H9 (cell line): ENCODE measurements around the gene LARP6. TPM values are rescaled to one million over a fixed set of nuclear protein-coding genes. Genes with fewer than 3 reads are reported as not detected.

ENCODE experiments used
- DNase-seq: peaks from one replicate; pipeline ENCODE4 v3.0.0-alpha.2; 2017
- H2AFZ ChIP-seq: one replicate; pipeline ENCODE4 v1.6.1; 2013; ENCODE audit warnings: mild to moderate bottlenecking, low read length, control low read depth, moderate library complexity
- H2AK5ac ChIP-seq: 2 replicates; pipeline ENCODE4 v1.6.1; 2013; ENCODE audit warnings: low read length, control low read depth, mixed read lengths; ENCODE audit not compliant: insufficient read length
- H2BK120ac ChIP-seq: one replicate; pipeline ENCODE4 v1.6.1; 2013; ENCODE audit warnings: low read depth, mild to moderate bottlenecking, low read length, control low read depth, inconsistent platforms; ENCODE audit not compliant: poor library complexity, severe bottlenecking
- H2BK12ac ChIP-seq: 2 replicates; pipeline ENCODE4 v1.6.1; 2013; ENCODE audit warnings: low read length, control low read depth, mixed read lengths, low read depth; ENCODE audit not compliant: insufficient read length
- H2BK15ac ChIP-seq: 2 replicates; pipeline ENCODE4 v1.6.1; 2013; ENCODE audit warnings: low read depth, low read length, control low read depth
- H2BK20ac ChIP-seq: one replicate; pipeline ENCODE4 v1.6.1; 2013; ENCODE audit warnings: low read depth, mild to moderate bottlenecking, low read length, control low read depth, inconsistent platforms; ENCODE audit not compliant: poor library complexity, severe bottlenecking
- H2BK5ac ChIP-seq: 2 replicates; pipeline ENCODE4 v1.6.1; 2013; ENCODE audit warnings: low read length, control low read depth, mixed read lengths; ENCODE audit not compliant: insufficient read length
- H3K14ac ChIP-seq: 2 replicates; pipeline ENCODE4 v1.6.1; 2013; ENCODE audit warnings: low read length, control low read depth; ENCODE audit not compliant: insufficient read depth
- H3K18ac ChIP-seq: 2 replicates; pipeline ENCODE4 v1.6.1; 2013; ENCODE audit warnings: low read depth, mild to moderate bottlenecking, mixed read lengths, low read length, control low read depth; ENCODE audit not compliant: insufficient read length
- H3K23ac ChIP-seq: 2 replicates; pipeline ENCODE4 v1.6.1; 2013; ENCODE audit warnings: low read length, control low read depth, mixed read lengths, low read depth; ENCODE audit not compliant: insufficient read length
- H3K23me2 ChIP-seq: 2 replicates; pipeline ENCODE4 v1.6.1; 2013; ENCODE audit warnings: low read depth, mild to moderate bottlenecking, mixed read lengths, low read length, control low read depth; ENCODE audit not compliant: insufficient read length, poor library complexity, severe bottlenecking
- H3K27ac ChIP-seq: 2 replicates; pipeline ENCODE4 v1.5.1; 2013; ENCODE audit warnings: low read length, control low read depth, mixed read lengths, low read depth; ENCODE audit not compliant: insufficient read length
- H3K27me3 ChIP-seq: 2 replicates; pipeline ENCODE4 v1.6.1; 2013; ENCODE audit warnings: low read length, control low read depth, inconsistent platforms; ENCODE audit not compliant: insufficient read depth
- H3K4ac ChIP-seq: 2 replicates; pipeline ENCODE4 v1.6.1; 2013; ENCODE audit warnings: low read depth, mild to moderate bottlenecking, control low read depth, inconsistent platforms, low read length, moderate library complexity
- H3K4me1 ChIP-seq: 2 replicates; pipeline ENCODE4 v1.6.1; 2013; ENCODE audit warnings: low read length, control low read depth, inconsistent platforms; ENCODE audit not compliant: insufficient read depth
- H3K4me2 ChIP-seq: 2 replicates; pipeline ENCODE4 v1.6.1; 2013; ENCODE audit warnings: low read length, control low read depth, mixed read lengths; ENCODE audit not compliant: insufficient read length, insufficient read depth
- H3K56ac ChIP-seq: 2 replicates; pipeline ENCODE4 v1.6.1; 2013; ENCODE audit warnings: low read depth, mild to moderate bottlenecking, mixed read lengths, low read length, control low read depth; ENCODE audit not compliant: insufficient read length
- H3K79me1 ChIP-seq: 2 replicates; pipeline ENCODE4 v1.6.1; 2013; ENCODE audit warnings: low read depth, mild to moderate bottlenecking, moderate library complexity, low read length, control low read depth, inconsistent platforms; ENCODE audit not compliant: insufficient read depth, poor library complexity, severe bottlenecking
- H3K79me2 ChIP-seq: 2 replicates; pipeline ENCODE4 v1.6.1; 2013; ENCODE audit warnings: low read length, control low read depth, inconsistent platforms; ENCODE audit not compliant: insufficient read depth
- H3K9ac ChIP-seq: 2 replicates; pipeline ENCODE4 v1.6.1; 2013; ENCODE audit warnings: low read length, control low read depth, mixed read lengths; ENCODE audit not compliant: insufficient read length; ENCODE audit errors: extremely low read depth
- H3K9me3 ChIP-seq: one replicate; pipeline ENCODE4 v1.6.1; 2013; ENCODE audit warnings: low read depth, low read length, inconsistent platforms; ENCODE audit not compliant: control insufficient read depth
- H3T11ph ChIP-seq: one replicate; pipeline ENCODE4 v1.6.1; 2013; ENCODE audit warnings: mild to moderate bottlenecking, low read length, control low read depth, inconsistent platforms
- H4K20me1 ChIP-seq: one replicate; pipeline ENCODE4 v1.6.1; 2013; ENCODE audit not compliant: control insufficient read depth, insufficient read length, insufficient read depth
- H4K5ac ChIP-seq: 2 replicates; pipeline ENCODE4 v1.6.1; 2013; ENCODE audit warnings: low read depth, mild to moderate bottlenecking, mixed read lengths, low read length, control low read depth; ENCODE audit not compliant: insufficient read length
- H4K8ac ChIP-seq: replicated peaks from 2 replicates; pipeline ENCODE4 v1.6.1; 2013; ENCODE audit warnings: low read length, control low read depth, mixed read lengths, low read depth; ENCODE audit not compliant: insufficient read length
- H4K91ac ChIP-seq: 2 replicates; pipeline ENCODE4 v1.6.1; 2013; ENCODE audit warnings: low read depth, mild to moderate bottlenecking, moderate library complexity, mixed read lengths, low read length, control low read depth; ENCODE audit not compliant: insufficient read length
- H3K27ac Mint-ChIP-seq, 3 experiments: 2 replicates in 2 of 3; 3 replicates in 1 of 3; pipeline ENCODE4 v1.8.0; 2020 to 2021; ENCODE audit warnings: mixed read lengths in 3 of 3, mild to moderate bottlenecking in 1 of 3, moderate library complexity in 1 of 3
- H3K27me3 Mint-ChIP-seq: 2 replicates; pipeline ENCODE4 v1.8.0; 2021; ENCODE audit warnings: low read depth, mild to moderate bottlenecking, moderate library complexity, mixed read lengths
- H3K36me3 Mint-ChIP-seq, 3 experiments: 2 replicates in 2 of 3; 3 replicates in 1 of 3; pipeline ENCODE4 v1.8.0; 2020 to 2021; ENCODE audit warnings: low read depth in 3 of 3, mixed read lengths in 3 of 3; ENCODE audit not compliant: insufficient read depth in 1 of 3
- H3K4me1 Mint-ChIP-seq, 2 experiments: 2 replicates each; pipeline ENCODE4 v1.8.0; 2020; ENCODE audit warnings: mixed read lengths in 2 of 2
- H3K4me3 Mint-ChIP-seq, 2 experiments: 2 replicates in 1 of 2; 3 replicates in 1 of 2; pipeline ENCODE4 v1.8.0; 2020 to 2021; ENCODE audit warnings: mild to moderate bottlenecking in 2 of 2, mixed read lengths in 2 of 2, moderate library complexity in 1 of 2
- H3K9me3 Mint-ChIP-seq, 2 experiments: 2 replicates in 1 of 2; 3 replicates in 1 of 2; pipeline ENCODE4 v1.8.0; 2020; ENCODE audit warnings: mild to moderate bottlenecking in 2 of 2, mixed read lengths in 2 of 2, moderate library complexity in 1 of 2
- WGBS: extraction: QIAGEN DNeasy Blood & Tissue Kit; methylation state at CpG from one replicate; pipeline ENCODE4 v1.1.7; 2013; ENCODE audit warnings: missing lambda C conversion rate, low lambda C conversion rate, mixed read lengths; ENCODE audit not compliant: insufficient read length; ENCODE audit errors: extremely low coverage; 5-methylcytosine and 5-hydroxymethylcytosine counted together
- total RNA-seq: library from RNA; stranded (reverse); gene quantifications from 2 replicates; pipeline ENCODE4 v1.2.1, GENCODE V29; 2021
- TF ChIP-seq, protein P1 (sequence below): fragments of 200-600 bp; sonication (generic); conservative IDR thresholded peaks from 3 replicates; pipeline ENCODE4 v1.8.0; 2021; ENCODE audit warnings: antibody characterized with exemption, mild to moderate bottlenecking

The LARP6 gene
- total RNA-seq, 1 experiment from 2014 or later = 18.9 TPM

DNA sequence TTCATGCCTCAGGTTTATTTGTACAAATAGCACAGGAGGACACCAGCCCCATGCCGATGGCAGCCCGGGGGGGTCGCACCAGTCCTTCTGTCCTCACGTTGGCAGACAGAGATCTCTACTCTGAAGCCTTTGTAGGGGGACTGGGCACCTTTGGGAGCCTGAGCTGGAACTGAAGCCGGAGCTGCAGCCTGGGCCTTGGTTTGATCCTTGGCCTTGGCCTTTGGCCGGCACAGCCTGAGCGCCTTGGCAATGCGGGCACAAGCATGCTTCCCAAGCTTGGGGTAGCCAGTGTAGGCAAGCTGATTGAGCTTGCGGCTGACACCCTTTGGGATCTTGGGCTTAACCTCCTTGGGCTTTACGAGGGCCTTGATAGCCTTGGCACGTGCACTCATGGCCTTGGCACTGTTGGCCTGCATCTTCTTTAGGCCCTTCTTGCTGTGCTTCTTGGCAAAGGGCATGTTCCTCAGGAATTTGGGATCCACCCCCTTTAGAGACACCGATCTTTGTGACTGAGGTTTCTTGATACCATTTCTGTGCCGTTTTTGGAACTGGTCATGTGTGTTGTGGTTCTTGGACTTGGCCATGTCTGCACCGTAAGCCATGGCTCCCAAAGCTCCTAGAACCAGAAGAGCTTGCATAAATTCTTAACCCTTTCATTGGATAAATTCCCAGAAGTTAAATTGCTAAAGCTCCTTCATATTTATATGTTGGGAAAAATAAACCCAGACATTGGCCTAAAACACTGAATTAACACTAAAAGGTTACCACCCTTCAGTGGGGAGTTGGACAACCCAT is 57.2 kb downstream of the LARP6 start:
- no peak overlapping the region for H2BK20ac ChIP-seq
- H3K4ac ChIP-seq = no peak overlapping the region
- H4K20me1 ChIP-seq = no peaks in the 10 kb centered on the region
- H3K79me1 ChIP-seq = no peaks in the 10 kb centered on the region
- H3K14ac ChIP-seq = no peak overlapping the region
- H3K9ac ChIP-seq = no peak overlapping the region
- no peak overlapping the region for H3T11ph ChIP-seq
- no peak overlapping the region for H2BK15ac ChIP-seq
- H3K27ac Mint-ChIP-seq = no peak overlapping the region
- H3K4me1 ChIP-seq = no peaks in the 10 kb centered on the region
- H3K36me3 Mint-ChIP-seq = no peaks in the 10 kb centered on the region
- no peak overlapping the region for H2AK5ac ChIP-seq
- no peaks in the 10 kb centered on the region for H3K9me3 ChIP-seq
- H3K9me3 Mint-ChIP-seq = no peaks in the 10 kb centered on the region
- peaks cover 3% of the 10 kb centered on the region; the same call in 1 of the 2 replicates for H3K27me3 Mint-ChIP-seq
- no peak overlapping the region for H3K4me2 ChIP-seq
- TF ChIP-seq, protein P1, sequence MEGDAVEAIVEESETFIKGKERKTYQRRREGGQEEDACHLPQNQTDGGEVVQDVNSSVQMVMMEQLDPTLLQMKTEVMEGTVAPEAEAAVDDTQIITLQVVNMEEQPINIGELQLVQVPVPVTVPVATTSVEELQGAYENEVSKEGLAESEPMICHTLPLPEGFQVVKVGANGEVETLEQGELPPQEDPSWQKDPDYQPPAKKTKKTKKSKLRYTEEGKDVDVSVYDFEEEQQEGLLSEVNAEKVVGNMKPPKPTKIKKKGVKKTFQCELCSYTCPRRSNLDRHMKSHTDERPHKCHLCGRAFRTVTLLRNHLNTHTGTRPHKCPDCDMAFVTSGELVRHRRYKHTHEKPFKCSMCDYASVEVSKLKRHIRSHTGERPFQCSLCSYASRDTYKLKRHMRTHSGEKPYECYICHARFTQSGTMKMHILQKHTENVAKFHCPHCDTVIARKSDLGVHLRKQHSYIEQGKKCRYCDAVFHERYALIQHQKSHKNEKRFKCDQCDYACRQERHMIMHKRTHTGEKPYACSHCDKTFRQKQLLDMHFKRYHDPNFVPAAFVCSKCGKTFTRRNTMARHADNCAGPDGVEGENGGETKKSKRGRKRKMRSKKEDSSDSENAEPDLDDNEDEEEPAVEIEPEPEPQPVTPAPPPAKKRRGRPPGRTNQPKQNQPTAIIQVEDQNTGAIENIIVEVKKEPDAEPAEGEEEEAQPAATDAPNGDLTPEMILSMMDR = no peak
- no peak overlapping the region for H2BK120ac ChIP-seq
- no peak overlapping the region for H3K4me3 Mint-ChIP-seq
- no peak overlapping the region for H3K56ac ChIP-seq
- H2BK12ac ChIP-seq = no peak overlapping the region
- H2AFZ ChIP-seq = no peak overlapping the region
- peaks cover 6 to 7% of the 10 kb centered on the region in 2 experiments; a peak in 2 of 4 replicates for H3K4me1 Mint-ChIP-seq
- no peak overlapping the region for H2BK5ac ChIP-seq
- DNase-seq = no peak
- no peaks in the 10 kb centered on the region for H3K79me2 ChIP-seq
- H3K27ac ChIP-seq = no peak overlapping the region
- no peaks in the 10 kb centered on the region for H3K27me3 ChIP-seq
- no CpG with 5 or more reads among the region's 14 CpGs for WGBS
- no peak overlapping the region for H3K23ac ChIP-seq
- no peak overlapping the region for H3K18ac ChIP-seq
- no peak overlapping the region for H4K91ac ChIP-seq
- no peak overlapping the region for H4K8ac ChIP-seq
- H4K5ac ChIP-seq = no peak overlapping the region
- no peaks in the 10 kb centered on the region for H3K23me2 ChIP-seq
